Right forelimb (tissue), 1 donor: ENCODE data around the gene CCDC91.
"Not testable (repeated sequence)": the region's sequence is repeated elsewhere in the genome, so short reads cannot be mapped to it uniquely, and the experiment has no call there.

Source experiments
- DNase-seq: peaks from one replicate; pipeline ENCODE4 v3.0.0-alpha.2; 2018

CCDC91 gene

DNA sequence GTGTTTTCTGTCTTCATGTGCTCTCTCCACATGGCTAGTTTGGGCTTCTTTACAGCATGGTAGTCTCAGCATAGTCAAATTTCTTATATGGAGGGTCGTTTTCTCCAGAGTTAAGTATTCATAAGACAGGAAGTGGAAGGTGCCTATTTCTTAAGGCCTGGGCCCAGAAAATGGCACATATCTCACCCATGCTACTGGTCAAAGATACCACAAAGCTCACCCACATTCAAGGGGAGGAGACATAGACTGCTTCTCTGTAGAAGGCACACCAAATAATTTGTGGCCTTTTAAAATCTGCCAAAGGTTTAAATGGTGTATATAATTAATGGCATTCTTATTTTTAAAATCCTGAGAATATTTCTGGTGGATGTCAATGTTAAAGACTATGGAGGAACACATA lies 44.8 kb downstream of the CCDC91 start:
- no peak for DNase-seq

DNA sequence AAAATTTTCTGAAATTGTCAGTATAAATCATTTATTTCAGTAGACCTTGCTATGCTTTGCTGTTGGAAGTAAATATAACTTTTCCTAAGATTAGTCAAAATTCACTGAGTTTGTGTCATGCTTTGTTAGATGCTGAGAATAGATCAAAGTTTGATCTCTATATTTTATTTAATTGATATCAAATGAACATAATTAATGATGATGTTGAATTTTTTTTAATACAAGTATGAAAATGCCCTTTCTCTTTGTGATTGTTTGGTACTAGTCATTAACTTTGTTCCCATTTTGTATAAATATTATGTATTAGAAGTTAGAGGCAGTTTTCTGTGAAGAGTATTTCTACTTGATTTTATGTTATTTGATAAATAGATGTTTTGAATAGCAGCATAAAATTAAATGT lies 45.7 kb downstream of the CCDC91 start:
- no peak for DNase-seq

DNA sequence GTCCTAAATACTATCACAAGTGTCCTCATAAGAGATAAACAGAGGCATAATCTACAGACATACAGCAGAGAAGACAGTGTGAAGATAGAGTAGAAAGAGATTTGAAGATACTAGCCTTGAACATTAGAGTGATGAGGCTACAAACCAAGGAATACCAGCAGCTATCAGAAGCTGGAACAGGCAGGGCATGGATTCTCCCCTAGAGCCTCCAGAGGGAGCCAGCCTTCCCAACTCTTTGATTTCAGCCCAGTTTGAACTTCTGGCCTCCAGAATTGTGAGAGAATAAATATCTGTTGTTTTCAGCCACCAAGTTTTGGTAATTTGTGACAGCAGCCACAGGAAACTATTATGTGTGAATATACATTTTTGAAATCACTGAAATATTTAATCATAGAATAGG lies 47.2 kb downstream of the CCDC91 start:
- DNase-seq, result no peak

DNA sequence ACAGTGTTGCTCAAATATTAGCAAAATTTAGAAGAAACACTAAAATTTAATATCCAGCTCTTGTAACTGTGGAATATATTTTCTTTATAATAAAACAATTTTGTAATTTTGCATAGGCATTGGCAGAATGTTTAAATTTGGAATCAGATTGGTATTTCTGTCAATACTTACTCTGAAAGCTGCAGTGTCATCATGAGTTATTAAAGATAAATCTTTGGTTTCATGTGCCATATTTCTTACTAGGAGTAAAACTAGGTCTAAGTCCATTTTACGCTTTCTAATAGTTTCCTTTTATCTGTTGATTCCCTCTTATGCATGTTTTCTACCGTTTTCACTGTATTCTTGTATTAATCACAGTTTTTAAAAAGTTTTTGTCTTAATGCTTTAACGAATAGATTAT lies 49.7 kb downstream of the CCDC91 start:
- DNase-seq, result no peak

DNA sequence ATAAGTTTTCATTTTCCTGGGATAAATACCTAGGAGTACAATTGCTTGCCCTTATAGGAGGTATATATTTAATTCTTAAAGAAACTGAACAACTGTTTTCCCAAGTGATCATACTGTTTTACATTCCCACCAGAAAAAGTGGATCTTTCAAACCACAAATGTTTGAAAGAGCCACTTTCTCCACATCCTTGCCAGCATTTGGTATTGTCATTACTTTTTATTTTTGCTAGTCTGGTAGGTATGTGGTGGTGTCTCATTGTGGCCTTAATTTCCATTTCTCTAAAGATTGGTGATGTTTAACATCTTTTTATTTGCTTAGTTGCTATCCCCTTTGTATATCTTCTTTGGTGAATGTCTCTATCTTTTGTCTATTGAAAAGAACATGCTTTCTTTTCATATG lies 50.6 kb downstream of the CCDC91 start:
- no peak for DNase-seq

DNA sequence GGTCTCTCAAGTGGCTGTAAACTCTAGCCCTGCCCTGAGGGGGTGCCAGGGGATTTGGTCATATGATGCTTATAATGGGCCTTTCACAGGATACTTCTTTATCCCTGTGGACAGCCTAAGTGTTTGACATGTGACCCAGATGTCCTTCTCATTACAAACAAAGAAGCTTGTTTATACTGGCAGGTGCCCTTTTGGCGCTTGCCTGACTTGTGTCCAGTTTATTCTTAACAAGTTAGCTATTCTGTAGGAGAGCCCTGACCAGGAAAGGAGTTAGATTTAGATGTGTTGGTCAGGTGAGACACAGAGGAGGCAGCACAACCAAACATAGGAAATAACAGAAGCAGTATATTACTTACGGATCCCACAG lies 51.9 kb downstream of the CCDC91 start:
- DNase-seq, result no peak

DNA sequence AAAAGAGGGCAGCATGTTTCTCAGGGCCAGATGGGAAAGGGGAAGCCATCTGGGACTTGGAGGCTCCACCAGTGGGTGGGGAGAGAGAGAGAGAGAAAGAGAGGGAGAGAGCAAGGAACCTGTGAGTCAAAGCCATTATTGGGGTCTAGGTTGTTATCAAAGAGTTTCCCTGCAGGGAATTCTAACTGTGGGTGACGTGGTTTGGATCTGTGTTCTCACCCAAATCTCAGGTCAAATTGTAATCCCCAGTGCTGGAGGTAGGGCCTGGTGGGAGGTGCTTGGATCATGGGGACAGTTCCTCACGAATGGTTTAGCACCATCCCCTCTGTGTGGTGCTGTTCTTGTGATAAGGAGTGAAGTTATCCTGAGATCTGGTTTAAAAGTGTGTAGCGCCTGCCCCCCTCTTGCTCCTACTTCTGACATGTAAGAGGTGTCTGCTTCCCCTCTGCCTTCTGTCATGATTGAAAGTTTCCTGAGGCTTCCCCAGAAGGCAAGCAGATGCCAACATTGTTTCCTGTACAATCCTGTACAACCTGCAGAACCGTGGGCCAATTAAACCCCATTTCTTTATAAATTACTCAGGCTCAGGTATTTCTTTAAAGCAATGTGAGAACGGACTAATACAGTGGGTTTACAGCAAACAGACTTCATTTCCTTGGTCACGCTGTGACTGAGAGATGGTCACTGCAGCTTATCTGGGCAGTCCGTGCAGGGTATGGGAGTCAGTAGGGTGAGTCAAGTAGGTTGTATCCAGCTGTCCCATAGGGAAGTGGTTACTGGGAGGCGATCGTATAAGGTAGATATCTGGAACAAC lies 52.4 kb downstream of the CCDC91 start:
- no peak for DNase-seq

DNA sequence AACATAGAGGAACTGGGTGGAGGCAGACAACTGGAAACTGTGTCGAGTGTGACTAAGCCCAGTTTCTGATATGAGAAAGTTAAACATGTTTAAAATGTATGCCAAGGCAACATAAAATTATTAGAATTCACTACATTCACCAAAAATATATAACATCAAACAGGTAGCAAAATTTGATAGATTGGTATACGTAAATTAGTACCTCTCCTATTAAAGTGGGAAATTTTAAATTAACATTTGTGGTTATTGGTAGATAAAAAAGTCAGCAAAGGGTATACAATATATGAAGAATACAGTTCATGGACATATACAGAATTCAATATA lies 53.0 kb downstream of the CCDC91 start:
- DNase-seq, result no peak

DNA sequence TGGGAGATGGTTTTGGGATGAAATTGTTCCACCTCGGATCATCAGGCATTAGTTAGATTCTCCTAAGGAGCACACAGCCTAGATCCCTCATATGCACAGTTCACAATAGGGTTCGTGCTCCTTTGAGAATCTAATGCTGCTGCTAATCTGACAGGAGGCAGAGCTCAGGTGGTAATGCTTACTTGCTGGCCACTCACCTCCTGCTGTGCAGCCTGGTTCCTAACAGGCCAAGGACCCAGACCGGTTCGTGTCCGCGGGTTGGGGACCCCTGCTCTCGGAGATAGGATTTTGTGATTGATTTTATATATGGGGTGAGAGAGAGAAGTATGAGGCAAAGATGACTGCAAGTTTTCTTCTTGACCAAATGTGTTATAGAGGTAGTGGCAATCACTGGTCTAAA lies 57.5 kb downstream of the CCDC91 start:
- DNase-seq, result no peak

DNA sequence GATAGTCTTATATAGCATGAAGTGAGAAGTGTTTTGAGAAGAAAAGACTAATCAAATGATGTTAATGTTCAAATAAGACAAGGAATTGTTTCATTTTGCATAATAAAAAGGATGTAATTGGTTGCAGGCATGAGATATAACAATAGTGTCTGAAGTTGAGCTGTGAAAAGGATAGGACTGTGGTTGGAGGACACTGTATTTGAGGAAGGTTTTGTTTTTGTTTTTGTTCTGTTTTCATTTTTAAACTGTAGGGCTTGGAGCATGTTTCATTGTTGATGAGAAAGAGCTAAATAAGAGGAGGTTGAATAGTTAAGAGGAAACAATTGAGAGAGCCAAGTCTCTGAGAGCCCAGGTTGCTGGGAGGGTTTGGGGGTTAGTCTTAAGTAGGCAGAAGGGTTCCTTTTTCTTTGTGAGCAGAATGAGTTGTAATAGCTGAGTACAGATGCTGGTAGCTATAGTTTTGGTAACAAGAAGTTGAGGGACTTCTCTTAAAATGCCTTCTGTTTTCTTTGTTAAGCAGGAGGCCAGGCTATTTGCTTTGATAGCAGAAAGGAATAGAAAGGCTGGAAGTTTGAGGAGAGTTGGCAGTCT lies 58.4 kb downstream of the CCDC91 start:
- no peak for DNase-seq

DNA sequence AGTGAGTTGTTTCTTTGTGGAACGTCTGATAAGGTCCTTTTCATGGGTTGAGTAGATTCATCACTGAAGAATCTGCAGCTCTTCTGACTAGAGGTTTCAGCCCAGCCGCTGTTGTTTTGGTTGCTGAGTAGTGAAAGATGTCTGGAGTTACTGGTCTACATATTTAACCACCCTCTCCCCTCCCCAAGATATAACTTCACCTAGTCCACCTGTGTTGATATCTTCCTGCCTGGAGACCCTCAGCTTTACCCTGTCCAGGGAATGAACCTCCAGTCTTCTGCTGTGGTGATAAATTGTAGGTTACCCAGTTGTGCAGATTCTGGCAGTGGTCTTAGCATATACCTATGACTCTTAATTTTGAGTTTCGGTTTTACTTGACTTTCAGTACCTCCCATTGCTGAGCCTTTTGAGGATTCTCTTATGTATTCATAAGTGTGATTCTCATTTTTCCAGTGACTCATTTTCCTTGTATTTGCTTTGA lies 62.9 kb downstream of the CCDC91 start:
- no peak for DNase-seq

DNA sequence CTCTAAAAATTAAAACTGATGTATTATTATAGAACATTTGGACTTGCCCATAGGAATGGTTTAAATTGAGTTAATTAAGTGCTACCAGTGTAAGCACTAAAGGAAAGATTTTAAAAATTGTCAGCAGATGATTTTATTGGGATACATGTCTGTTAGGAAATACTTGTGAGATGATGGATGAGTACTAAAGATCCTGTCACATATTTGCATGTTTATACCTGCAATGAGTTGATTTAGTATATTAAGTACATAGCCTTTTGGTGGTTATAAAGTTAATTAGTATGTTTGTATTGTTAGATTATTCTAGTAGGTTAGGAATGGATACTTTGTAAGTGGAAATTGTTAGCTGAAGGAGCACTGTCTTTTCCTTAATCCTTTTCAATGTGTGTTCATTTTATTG lies 67.2 kb downstream of the CCDC91 start:
- no peak for DNase-seq

DNA sequence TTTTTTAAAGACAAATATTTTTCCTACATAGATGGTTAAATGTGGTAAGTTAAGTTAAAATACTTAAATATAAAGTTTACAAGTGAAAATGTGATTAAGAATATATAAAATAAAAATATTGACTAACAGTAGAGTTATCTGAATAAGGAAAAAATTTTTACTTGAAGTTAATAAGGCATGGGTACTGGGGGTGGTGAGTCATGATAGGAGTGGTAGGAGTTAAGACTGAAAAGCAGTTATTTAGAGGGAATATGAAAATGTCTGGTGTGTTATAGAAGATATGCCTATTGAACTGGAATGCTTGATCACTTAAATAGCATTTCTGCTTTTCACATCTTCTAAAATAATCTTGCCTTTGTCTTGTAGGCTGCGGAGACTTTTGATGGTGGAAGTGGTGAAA lies 68.7 kb downstream of the CCDC91 start:
- no peak for DNase-seq

DNA sequence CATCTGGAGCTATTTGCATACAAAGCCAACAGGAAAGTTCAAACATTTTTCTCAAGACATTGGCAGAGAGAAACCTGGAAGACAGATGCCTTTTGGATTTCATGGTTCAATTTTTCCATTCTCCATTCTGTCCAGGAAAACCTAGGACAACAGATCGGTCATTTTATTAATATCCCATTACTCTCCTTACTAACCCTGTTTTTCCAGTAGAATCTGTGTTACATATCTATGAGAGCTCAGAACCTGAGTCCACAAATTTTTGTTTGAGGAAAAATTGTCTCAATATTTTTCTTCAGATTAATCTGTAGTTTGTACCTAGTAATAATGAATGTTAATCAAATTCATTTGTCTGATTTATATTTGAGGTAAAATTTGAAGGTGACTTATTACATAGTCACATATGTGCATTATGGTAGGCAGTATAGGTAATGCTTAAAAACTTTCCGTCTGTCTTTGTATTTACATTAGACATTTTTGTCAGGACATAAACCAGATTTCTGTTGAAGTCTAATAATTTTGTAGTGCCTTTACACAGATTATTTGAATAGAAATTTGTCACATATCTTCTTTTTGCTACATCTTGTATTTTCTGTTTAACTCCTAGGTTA lies 75.3 kb downstream of the CCDC91 start:
- no peak for DNase-seq

DNA sequence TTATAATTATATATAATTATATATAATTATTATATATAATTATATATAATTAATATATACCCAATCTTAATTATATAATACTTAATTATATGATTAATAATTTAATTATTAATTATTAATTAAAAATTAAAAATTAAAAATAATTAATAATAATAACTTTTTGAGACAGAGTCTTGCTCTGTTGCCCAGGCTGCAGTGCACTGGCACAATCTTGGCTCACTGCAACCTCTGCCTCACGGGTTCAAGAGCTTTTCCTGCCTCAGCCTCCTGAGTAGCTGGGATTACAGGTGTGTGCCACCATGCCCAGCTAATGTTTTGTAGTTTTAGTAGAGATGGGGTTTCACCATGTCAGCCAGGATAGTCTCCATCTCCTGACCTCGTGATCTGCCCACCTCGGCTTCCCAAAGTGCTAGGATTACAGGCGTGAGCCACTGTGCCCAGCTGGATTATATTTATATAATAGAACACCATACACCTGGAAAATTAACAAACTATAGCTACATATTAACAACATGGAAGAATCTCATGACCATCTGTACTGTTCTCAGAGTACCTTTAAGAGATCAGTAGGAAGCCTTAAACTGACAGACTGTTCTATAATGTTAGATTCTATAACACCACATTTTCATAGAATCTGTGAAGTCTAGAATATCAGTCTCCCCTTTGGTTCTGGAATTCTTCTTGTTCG lies 77.8 kb downstream of the CCDC91 start:
- not testable (repeated sequence) for DNase-seq

DNA sequence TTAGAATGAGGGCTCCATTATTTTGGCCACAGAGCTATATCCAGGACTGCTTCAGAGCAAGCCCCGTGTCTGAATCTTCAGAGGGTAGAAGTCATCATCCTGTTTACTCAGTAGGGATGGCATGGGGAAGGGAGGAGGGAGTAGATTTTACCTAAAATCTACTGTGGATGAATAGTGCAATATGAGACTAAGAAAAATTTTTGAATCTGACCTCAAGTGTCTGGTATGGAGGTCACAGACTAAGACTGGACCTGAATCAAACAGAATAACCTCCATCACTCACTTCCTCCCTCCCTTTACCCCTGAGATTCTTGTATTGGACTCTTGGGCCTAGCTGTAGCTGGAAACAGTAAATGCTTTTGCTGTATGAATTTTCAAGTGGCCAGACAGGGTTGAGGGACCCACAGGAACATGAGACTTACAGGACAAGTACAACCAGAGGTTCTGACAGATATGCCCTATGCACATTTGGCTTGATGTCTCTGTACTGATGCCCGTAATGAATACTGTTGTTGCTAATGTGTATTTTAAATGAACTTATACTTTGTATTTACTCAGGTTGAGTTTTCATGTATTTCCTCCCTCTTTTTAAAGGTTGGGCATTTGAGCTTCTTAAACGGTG lies 78.5 kb downstream of the CCDC91 start:
- DNase-seq, result no peak

DNA sequence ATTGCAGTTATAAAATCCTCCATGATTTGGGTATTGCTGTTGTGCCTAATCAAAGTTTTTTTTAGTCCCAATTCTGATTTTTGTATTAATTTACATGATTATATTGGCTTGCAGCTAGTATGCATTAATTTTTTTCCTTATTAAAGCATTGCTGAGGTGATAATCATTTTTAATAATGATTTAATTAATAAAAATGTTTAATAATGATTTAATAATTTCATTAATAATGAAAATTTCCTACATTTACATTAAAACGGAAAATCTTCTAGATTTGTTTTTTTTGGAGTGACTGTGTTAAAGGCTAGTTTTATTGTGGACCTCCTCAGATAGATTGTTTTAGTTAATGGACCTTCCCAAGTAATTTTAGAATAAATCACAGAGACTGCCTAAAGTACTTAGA lies 79.6 kb downstream of the CCDC91 start:
- DNase-seq, result no peak

DNA sequence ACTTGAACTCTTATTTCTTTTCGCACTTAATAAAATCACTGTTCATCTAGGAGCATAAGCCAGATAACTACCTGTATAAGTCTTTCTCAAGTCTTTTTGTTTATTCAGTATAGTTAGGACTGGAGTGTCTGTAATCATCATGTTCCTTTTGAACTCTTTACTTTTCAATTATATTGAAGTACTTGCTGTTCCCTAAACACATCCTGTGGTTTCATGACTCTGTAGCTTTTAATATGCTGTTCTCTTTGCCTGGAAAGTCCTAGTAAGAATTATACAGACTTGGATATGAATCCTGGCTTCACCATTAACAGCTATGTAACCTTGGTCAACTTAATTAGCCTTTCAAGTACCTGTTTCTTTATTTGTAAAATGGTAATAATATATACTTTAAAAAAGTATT lies 88.2 kb downstream of the CCDC91 start:
- no peak for DNase-seq

DNA sequence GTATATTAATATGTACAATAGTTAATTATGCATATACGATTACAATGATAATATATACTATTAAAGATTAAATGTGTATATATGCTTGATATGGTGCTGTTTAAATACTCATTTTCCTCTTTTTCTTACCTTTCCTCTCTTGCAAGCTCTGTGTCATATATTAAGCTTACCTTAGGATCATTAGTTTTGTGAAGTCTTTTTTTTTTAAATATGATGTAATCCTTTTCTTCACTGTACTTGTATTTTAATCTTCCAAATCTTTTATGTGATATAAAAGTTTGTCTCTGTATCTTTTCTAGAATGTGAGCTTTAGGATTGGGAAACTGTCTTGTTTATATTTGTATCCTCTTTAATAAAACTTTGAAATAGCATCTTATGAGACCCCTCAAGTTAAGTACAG lies 88.7 kb downstream of the CCDC91 start:
- DNase-seq, result no peak

DNA sequence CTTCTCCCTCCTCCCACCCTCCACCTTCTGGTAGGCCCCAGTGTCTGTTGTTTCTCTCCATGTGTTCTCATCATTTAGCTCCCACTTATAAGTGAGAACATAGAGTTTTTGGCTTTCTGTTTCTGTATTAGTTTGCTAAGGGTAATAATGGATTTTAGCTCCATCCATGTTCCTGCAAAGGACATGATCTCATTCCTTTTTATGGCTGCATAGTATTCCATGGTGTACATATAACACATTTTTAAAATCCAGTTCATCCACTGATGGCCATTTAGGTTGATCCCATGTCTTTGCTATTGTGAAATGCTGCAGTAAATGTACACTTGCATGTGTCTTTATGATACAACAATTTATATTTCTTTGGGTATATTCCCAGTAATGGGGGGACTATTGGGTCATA lies 96.1 kb downstream of the CCDC91 start:
- DNase-seq, result no peak

DNA sequence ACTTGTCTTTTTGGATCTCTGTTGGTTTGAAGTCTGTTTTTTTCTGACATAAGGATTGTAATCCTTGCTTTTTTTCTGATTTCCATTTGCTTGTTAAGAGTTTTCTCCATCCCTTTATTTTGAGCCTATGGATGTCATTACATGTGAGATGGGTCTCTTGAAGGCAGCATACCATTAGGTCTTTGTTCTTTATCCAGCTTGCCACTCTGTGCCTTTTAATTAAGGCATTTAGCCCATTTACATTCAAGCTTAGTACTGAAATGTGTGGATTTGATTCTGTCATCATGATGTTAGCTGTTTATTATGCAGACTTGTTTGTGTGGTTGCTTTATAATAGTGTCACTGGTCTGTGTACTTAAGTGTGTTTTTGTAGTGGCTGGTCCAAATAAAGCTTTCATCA lies 100.0 kb downstream of the CCDC91 start:
- DNase-seq, result no peak

DNA sequence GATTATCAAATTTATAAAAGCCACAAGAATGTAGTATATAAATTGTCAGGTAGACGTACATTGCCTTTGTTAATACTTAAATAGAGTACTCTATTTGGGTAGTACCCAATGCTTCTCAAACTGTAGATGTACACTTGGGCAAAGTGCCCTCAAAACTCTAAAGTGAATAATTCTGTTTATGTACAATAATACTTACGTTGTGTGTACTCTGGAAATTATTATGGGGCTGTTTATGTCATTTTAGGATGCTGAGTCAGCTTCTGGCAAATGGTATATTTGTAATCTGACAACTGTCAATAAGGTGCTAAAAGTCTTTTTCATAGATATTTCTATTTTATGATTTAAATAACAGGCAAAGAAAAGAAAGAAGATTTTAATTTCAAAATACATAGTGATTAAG lies 102.4 kb downstream of the CCDC91 start:
- no peak for DNase-seq

DNA sequence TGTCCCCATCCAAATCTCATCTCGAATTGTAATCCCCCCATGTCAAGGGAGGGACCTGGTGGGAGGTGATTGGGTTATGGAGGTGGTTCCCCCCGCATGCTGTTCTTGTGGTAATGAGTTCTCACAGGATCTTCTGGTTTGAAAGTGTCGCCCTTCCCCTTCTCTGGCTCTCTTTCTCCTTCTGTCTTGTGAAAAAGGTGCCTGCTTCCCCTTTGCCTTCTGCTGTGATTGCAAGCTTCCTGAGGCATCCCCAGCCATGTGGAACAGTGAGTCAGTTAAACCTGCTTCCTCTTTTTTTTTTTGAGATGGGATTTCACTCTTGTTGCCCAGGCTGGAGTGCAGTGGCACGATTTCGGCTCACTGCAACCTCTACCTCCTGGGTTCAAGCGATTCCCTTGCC lies 104.0 kb downstream of the CCDC91 start:
- no peak for DNase-seq

DNA sequence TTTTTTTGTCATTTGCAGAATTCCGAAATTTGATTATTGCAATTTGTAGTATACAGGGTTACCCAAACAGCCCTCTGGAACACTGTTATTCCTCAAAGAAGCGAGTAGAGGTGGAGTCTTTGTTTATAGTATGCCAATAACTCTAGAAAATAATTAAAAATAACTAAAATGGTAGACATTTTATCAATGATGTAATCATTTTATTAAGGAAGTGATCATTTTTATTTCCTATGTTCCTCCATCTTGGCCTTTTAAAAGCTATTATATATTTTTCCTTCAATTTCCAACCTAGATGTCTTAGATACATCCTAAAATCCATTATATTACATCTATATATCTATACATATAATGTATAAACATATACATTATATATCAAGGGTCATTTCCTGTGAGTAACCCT lies 106.0 kb downstream of the CCDC91 start:
- no peak for DNase-seq
